ENCODE results near the gene MTMR11. TPM values are rescaled to one million over a fixed set of nuclear protein-coding genes. Genes with fewer than 3 reads are reported as not detected.

Gene MTMR11
- total and polyA plus RNA-seq, 2 of the 8 experiments (the other 6 are each of a cell fraction or from before 2014, with no cell fraction given), result 3.7 to 4.8 TPM

DNA sequence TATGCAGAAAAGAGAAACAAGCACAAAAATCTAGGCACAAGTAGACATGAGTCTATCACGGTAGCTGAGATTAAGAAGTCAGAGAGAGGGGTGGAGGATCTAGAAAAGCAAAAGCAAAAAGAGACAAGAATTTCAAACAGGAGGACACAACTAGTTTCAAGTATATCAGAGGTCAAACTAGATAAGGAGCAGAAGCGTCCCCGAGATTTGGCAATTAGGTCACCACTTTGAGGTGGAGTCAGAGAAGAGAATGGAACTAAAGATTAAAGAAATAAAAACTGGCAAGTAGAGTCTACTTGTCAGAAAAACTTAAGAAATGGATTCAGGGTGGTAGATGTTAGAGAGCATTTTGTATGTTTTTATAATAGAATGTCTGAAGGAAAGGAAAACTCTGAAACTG lies 11.3 kb downstream of the MTMR11 start (continued):
- TF ChIP-seq RXRA (IDR thresholded peaks at IDR 0.05; ENCODE audit: insufficient read depth, low read depth, low read length) (no peak), TBP (IDR thresholded peaks at IDR 0.05; ENCODE audit: low read depth, low read length) (no peak), EGR1 (IDR thresholded peaks at IDR 0.05; ENCODE audit: borderline replicate concordance, low read depth, low read length) (no peak), CTBP2 (IDR thresholded peaks at IDR 0.05; ENCODE audit: borderline replicate concordance, insufficient read depth, insufficient read length, low read length) (no peak), RBBP5 (IDR thresholded peaks at IDR 0.05; ENCODE audit: borderline replicate concordance, low read depth, low read length) (no peak), BRCA1 (IDR thresholded peaks at IDR 0.05; ENCODE audit: low read depth, low read length) (no peak), CHD2 (IDR thresholded peaks at IDR 0.05; ENCODE audit: low read length) (no peak)

All from H1 (cell line).